Right lobe of liver (tissue), 4 donors: ENCODE results near the gene SAMD11.

Experiments used
- CTCF ChIP-seq, 4 donors: fragments of 200-600 bp in 3 of 4; fragments of 450-650 bp in 1 of 4; IDR thresholded peaks; one replicate each; pipeline versions ENCODE4 v1.5.1 to v1.8.0; 2016 to 2022; ENCODE audit warnings: antibody characterized with exemption in 4 of 4, mild to moderate bottlenecking in 2 of 4
- POLR2A ChIP-seq: fragments of 450-650 bp; IDR thresholded peaks from one replicate; pipeline ENCODE4 v1.6.1; 2017; ENCODE audit warnings: antibody characterized with exemption, mild to moderate bottlenecking
- donor health status: DM: no; HTN: no; CAD: no.
- donor health status: DM: no; HTN: no; CAD: no.
- donor health status: DM: no; HTN: yes; CAD: no.

GRCh38 chr1:947958-948357 lies 24.2 kb downstream of the SAMD11 start:
- TF ChIP-seq POLR2A, result no peak
- no peak for TF ChIP-seq CTCF (IDR thresholded peaks at IDR 0.05)
